ENCODE data around the gene FLT3.

DNA sequence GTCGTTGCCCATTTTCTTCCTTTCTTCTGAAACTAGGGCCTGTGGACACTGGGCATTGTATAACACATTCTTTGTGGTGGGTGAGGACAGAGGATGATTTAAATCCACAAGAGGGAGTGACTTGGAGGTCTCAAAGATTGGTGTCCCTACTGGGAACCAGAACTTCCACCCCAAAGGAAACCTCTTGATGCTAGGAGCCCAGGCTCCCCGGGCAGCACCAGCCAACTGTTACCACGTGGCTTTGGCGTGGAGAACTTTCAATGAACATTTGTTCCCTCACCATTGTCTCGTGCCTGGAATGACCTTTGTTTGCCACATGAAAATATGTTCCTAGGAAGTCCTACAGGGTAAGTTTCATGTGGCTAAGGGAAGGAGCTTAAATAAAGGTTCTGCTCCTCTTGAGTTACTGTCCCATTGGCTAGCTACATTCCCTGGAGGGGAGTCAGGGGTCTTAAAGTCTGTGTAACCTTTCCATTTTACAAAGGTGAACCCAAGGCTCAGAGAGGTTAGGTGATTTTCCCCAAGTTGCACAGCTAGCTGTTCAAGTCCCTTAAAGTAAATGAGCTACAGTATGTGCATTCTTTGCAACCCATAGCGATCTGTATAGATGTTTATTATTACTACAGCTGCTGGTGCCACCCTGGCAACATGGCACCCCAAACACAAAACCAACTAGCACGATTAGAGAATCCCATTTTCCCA, 126.3 kb downstream of the FLT3 start:
- TF ChIP-seq, protein P1, sequence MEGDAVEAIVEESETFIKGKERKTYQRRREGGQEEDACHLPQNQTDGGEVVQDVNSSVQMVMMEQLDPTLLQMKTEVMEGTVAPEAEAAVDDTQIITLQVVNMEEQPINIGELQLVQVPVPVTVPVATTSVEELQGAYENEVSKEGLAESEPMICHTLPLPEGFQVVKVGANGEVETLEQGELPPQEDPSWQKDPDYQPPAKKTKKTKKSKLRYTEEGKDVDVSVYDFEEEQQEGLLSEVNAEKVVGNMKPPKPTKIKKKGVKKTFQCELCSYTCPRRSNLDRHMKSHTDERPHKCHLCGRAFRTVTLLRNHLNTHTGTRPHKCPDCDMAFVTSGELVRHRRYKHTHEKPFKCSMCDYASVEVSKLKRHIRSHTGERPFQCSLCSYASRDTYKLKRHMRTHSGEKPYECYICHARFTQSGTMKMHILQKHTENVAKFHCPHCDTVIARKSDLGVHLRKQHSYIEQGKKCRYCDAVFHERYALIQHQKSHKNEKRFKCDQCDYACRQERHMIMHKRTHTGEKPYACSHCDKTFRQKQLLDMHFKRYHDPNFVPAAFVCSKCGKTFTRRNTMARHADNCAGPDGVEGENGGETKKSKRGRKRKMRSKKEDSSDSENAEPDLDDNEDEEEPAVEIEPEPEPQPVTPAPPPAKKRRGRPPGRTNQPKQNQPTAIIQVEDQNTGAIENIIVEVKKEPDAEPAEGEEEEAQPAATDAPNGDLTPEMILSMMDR (IDR thresholded peaks at IDR 0.05) = no peak
- no peak for TF ChIP-seq POLR2A (IDR thresholded peaks at IDR 0.05)
- TF ChIP-seq POLR2AphosphoS5 (IDR thresholded peaks at IDR 0.05) = no peak
- TF ChIP-seq EP300 (IDR thresholded peaks at IDR 0.05; ENCODE audit: low read depth) = no peak
